Sigmoid colon (tissue), 4 donors: Measurements from ENCODE around the gene IL3.

Source experiments
- EP300 ChIP-seq, 4 donors: sonication (generic); formaldehyde crosslinking; IDR thresholded peaks; one replicate each; pipeline ENCODE4 v1.6.1; 2017; ENCODE audit warnings: antibody characterized with exemption in 4 of 4
- POLR2A ChIP-seq, 2 donors: fragments of 450-650 bp; IDR thresholded peaks; one replicate each; pipeline ENCODE4 v1.6.1; 2016; ENCODE audit warnings: antibody characterized with exemption in 2 of 2, mild to moderate bottlenecking in 2 of 2, moderate library complexity in 2 of 2
- POLR2AphosphoS5 ChIP-seq, 4 donors: sonication (generic); formaldehyde crosslinking; IDR thresholded peaks; one replicate each; pipeline ENCODE4 v1.6.1; 2017; ENCODE audit warnings: antibody characterized with exemption in 4 of 4
- TF ChIP-seq, protein P1 (sequence below), 4 experiments: fragments of 450-650 bp in 3 of 4; fragments of 200-600 bp in 1 of 4; IDR thresholded peaks; one replicate each; pipeline ENCODE4 v1.5.1; 2016 to 2019; ENCODE audit warnings: antibody characterized with exemption in 4 of 4, mild to moderate bottlenecking in 3 of 4, moderate library complexity in 2 of 4

DNA sequence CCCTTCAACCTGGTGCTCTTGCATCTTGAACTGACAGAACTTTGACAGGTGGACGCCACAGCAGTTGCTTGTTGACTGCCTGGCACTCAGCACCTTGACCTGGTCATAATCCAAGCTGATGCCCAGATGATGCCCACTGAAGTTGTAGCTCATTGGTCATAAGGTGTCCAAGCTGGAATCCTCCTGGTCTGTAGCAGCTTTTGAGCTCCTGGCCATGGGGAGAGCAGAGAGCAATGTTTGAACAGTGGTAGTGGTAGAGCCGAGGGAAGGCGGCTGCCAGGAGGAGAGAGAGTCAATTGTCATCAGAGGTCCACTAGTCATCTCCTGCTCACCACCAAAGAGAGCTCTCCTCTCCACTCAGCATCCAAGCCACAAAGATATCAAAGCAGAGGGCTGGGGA lies 36.4 kb downstream of the IL3 start:
- TF ChIP-seq, protein P1, sequence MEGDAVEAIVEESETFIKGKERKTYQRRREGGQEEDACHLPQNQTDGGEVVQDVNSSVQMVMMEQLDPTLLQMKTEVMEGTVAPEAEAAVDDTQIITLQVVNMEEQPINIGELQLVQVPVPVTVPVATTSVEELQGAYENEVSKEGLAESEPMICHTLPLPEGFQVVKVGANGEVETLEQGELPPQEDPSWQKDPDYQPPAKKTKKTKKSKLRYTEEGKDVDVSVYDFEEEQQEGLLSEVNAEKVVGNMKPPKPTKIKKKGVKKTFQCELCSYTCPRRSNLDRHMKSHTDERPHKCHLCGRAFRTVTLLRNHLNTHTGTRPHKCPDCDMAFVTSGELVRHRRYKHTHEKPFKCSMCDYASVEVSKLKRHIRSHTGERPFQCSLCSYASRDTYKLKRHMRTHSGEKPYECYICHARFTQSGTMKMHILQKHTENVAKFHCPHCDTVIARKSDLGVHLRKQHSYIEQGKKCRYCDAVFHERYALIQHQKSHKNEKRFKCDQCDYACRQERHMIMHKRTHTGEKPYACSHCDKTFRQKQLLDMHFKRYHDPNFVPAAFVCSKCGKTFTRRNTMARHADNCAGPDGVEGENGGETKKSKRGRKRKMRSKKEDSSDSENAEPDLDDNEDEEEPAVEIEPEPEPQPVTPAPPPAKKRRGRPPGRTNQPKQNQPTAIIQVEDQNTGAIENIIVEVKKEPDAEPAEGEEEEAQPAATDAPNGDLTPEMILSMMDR (IDR thresholded peaks at IDR 0.05): no peak
- no peak for TF ChIP-seq POLR2A (IDR thresholded peaks at IDR 0.05)
- no peak for TF ChIP-seq POLR2AphosphoS5 (IDR thresholded peaks at IDR 0.05)
- no peak for TF ChIP-seq EP300 (IDR thresholded peaks at IDR 0.05)
